DMS 273 (cell line): ENCODE measurements around the gene HMOX1.
A peak's percentile ranks its signal among the peaks of the same experiment; 100 is the strongest.
"Not testable (repeated sequence)": the region's sequence is repeated elsewhere in the genome, so short reads cannot be mapped to it uniquely, and the experiment has no call there.

Experiments used
- DNase-seq: peaks from one replicate; lab custom pipeline; 2025; ENCODE audit not compliant: unreplicated experiment; lab: John Stamatoyannopoulos, UW

The HMOX1 gene

GRCh38 chr22:35378621-35379020 lies 2.3 kb upstream of the HMOX1 start:
- DNase-seq, result no peak

GRCh38 chr22:35379146-35379993 lies 1.5 kb upstream of the HMOX1 start:
- DNase-seq, result no peak

GRCh38 chr22:35380013-35380412 lies 883 bp upstream of the HMOX1 start:
- DNase-seq, result no peak

- DNase-seq, result no peak
Observed at GRCh38 chr22:35381424-35382009, 621 bp downstream of the HMOX1 start.

- DNase-seq, result no peak
Observed at GRCh38 chr22:35383679-35384071, 2.8 kb downstream of the HMOX1 start.

GRCh38 chr22:35384527-35384926 lies 3.6 kb downstream of the HMOX1 start:
- no peak for DNase-seq

- no peak for DNase-seq
Observed at GRCh38 chr22:35384975-35385588, 4.2 kb downstream of the HMOX1 start.

- no peak for DNase-seq
Observed at GRCh38 chr22:35386670-35387288, 5.9 kb downstream of the HMOX1 start.

GRCh38 chr22:35390933-35391332 lies 10.0 kb downstream of the HMOX1 start:
- DNase-seq, result no peak

- no peak for DNase-seq
Observed at GRCh38 chr22:35392357-35392756, 11.5 kb downstream of the HMOX1 start.

- DNase-seq, result no peak
Observed at GRCh38 chr22:35393116-35394010, 12.5 kb downstream of the HMOX1 start.

- DNase-seq, result no peak
Observed at GRCh38 chr22:35394011-35394312, 13.1 kb downstream of the HMOX1 start.

- no peak for DNase-seq
Observed at GRCh38 chr22:35394810-35395563, 14.1 kb downstream of the HMOX1 start.

GRCh38 chr22:35396622-35397021 lies 15.7 kb downstream of the HMOX1 start:
- not testable (repeated sequence) for DNase-seq

GRCh38 chr22:35397095-35397904 lies 16.4 kb downstream of the HMOX1 start:
- no peak for DNase-seq

- no peak for DNase-seq
Observed at GRCh38 chr22:35398591-35398973, 17.7 kb downstream of the HMOX1 start.

GRCh38 chr22:35399114-35399677 lies 18.3 kb downstream of the HMOX1 start:
- no peak for DNase-seq

GRCh38 chr22:35399678-35400500 lies 19.0 kb downstream of the HMOX1 start, which contains the start of gene MCM5:
TSS of gene MCM5 (plus strand) at chr22:35400140. CDS start at chr22:35400439, 299 bp downstream.
- peak; percentile 98 for DNase-seq
